CD4-positive, alpha-beta T cell treated with Interferon alpha-2 for 1 hour (primary cell): Measurements from ENCODE around the gene PLXDC1.
A peak's percentile ranks its signal among the peaks of the same experiment; 100 is the strongest.
"Not testable (repeated sequence)": the region's sequence is repeated elsewhere in the genome, so short reads cannot be mapped to it uniquely, and the experiment has no call there.

Experiments used
- DNase-seq, 2 donors: peaks; one replicate each; pipeline ENCODE4 v3.0.0-alpha.2; 2020 to 2022

PLXDC1 gene

GRCh38 chr17:39122991-39123390 lies 28.4 kb downstream of the PLXDC1 start:
- DNase-seq = no peak

- DNase-seq = not testable (repeated sequence)
Observed at GRCh38 chr17:39121919-39122318, 29.5 kb downstream of the PLXDC1 start.

GRCh38 chr17:39118674-39119419 lies 32.6 kb downstream of the PLXDC1 start:
- DNase-seq = peak in 1 of 2 donors; percentile 50

GRCh38 chr17:39116224-39116623 lies 35.2 kb downstream of the PLXDC1 start:
- no peak for DNase-seq

- no peak for DNase-seq
Observed at GRCh38 chr17:39115135-39115534, 36.3 kb downstream of the PLXDC1 start.

- DNase-seq = no peak
Observed at GRCh38 chr17:39114723-39115122, 36.7 kb downstream of the PLXDC1 start.

- DNase-seq = no peak
Observed at GRCh38 chr17:39113871-39114270, 37.6 kb downstream of the PLXDC1 start.

GRCh38 chr17:39110435-39111136 lies 40.9 kb downstream of the PLXDC1 start:
- no peak for DNase-seq

GRCh38 chr17:39108461-39109375 lies 42.7 kb downstream of the PLXDC1 start:
- DNase-seq = no peak

- DNase-seq = no peak
Observed at GRCh38 chr17:39107973-39108372, 43.5 kb downstream of the PLXDC1 start.

GRCh38 chr17:39107155-39107554 lies 44.3 kb downstream of the PLXDC1 start:
- DNase-seq = no peak

- no peak for DNase-seq
Observed at GRCh38 chr17:39105705-39106104, 45.7 kb downstream of the PLXDC1 start.

- DNase-seq = no peak
Observed at GRCh38 chr17:39104657-39105056, 46.8 kb downstream of the PLXDC1 start.

- no peak for DNase-seq
Observed at GRCh38 chr17:39104046-39104445, 47.4 kb downstream of the PLXDC1 start.

- DNase-seq = no peak
Observed at GRCh38 chr17:39101091-39101490, 50.3 kb downstream of the PLXDC1 start.

GRCh38 chr17:39100530-39100929 lies 50.9 kb downstream of the PLXDC1 start:
- no peak for DNase-seq

- no peak for DNase-seq
Observed at GRCh38 chr17:39099663-39100286, 51.7 kb downstream of the PLXDC1 start.

- DNase-seq = no peak
Observed at GRCh38 chr17:39098588-39098987, 52.8 kb downstream of the PLXDC1 start.

GRCh38 chr17:39097537-39097936 lies 53.9 kb downstream of the PLXDC1 start:
- DNase-seq = no peak

- DNase-seq = no peak
Observed at GRCh38 chr17:39097150-39097519, 54.3 kb downstream of the PLXDC1 start.

- peak; percentile 33 to 67 for DNase-seq
Observed at GRCh38 chr17:39096508-39097149, 54.8 kb downstream of the PLXDC1 start.

- no peak for DNase-seq
Observed at GRCh38 chr17:39095309-39095686, 56.1 kb downstream of the PLXDC1 start.
